Stomach (tissue), 4 donors: ENCODE results near the gene BCAS1.

ENCODE experiments used
- EP300 ChIP-seq: sonication (generic); formaldehyde crosslinking; IDR thresholded peaks from one replicate; pipeline ENCODE4 v1.6.1; 2017; ENCODE audit warnings: antibody characterized with exemption
- POLR2A ChIP-seq, 4 donors: fragments of 450-650 bp; IDR thresholded peaks; one replicate each; pipeline ENCODE4 v1.6.1; 2016; ENCODE audit warnings: antibody characterized with exemption in 4 of 4, control low read depth in 2 of 4, mild to moderate bottlenecking in 1 of 4, moderate library complexity in 1 of 4
- POLR2AphosphoS5 ChIP-seq, 3 donors: sonication (generic); formaldehyde crosslinking; IDR thresholded peaks; one replicate each; pipeline ENCODE4 v1.6.1; 2016; ENCODE audit warnings: antibody characterized with exemption in 3 of 3
- TF ChIP-seq, protein P1 (sequence below), 7 experiments: fragments of 450-650 bp in 4 of 7; fragments of 200-600 bp in 3 of 7; sonication (generic) in 3 of 7; IDR thresholded peaks; one replicate each; pipeline ENCODE4 v1.5.1; 2016 to 2019; ENCODE audit warnings: antibody characterized with exemption in 7 of 7, control low read depth in 2 of 7, mild to moderate bottlenecking in 1 of 7

DNA sequence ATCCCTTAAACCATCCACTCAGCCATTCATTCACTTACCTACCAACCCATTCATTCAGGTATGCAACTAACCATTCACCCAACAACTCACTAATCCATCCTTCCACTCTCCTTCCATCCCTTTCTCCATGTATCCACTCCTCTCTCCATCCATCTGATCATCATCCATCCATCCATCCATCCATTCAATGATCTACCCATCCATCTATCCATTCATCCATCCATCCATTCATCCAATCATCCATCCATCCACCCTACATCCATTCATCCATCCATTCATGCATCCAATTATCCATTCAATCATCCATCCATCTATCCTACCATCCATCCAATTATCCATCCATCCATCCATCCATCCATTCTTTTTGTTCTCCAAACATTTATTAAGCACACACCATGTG, 13.8 kb upstream of the BCAS1 start:
- no peak for TF ChIP-seq POLR2AphosphoS5 (IDR thresholded peaks at IDR 0.05)
- TF ChIP-seq, protein P1, sequence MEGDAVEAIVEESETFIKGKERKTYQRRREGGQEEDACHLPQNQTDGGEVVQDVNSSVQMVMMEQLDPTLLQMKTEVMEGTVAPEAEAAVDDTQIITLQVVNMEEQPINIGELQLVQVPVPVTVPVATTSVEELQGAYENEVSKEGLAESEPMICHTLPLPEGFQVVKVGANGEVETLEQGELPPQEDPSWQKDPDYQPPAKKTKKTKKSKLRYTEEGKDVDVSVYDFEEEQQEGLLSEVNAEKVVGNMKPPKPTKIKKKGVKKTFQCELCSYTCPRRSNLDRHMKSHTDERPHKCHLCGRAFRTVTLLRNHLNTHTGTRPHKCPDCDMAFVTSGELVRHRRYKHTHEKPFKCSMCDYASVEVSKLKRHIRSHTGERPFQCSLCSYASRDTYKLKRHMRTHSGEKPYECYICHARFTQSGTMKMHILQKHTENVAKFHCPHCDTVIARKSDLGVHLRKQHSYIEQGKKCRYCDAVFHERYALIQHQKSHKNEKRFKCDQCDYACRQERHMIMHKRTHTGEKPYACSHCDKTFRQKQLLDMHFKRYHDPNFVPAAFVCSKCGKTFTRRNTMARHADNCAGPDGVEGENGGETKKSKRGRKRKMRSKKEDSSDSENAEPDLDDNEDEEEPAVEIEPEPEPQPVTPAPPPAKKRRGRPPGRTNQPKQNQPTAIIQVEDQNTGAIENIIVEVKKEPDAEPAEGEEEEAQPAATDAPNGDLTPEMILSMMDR (IDR thresholded peaks at IDR 0.05): no peak
- no peak for TF ChIP-seq POLR2A (IDR thresholded peaks at IDR 0.05)
- no peak for TF ChIP-seq EP300
